Activated T-helper 1 cell treated with anti-CD3 and anti-CD28 coated beads, Interleukin-12 subunit alpha, Interleukin-12 subunit beta, Interleukin-2, Interleukin-4 antibody, amounts not matched to agents 30 ng/mL and 10 ng/mL and 1 ng/mL, durations not matched to agents 14 hours and 24 hours and 36 hours (primary cell): ENCODE data around the gene SLC19A1. TPM values are rescaled to one million over a fixed set of nuclear protein-coding genes. Genes with fewer than 3 reads are reported as not detected.

Experiments
- DNase-seq: peaks from one replicate; pipeline ENCODE4 v3.0.0; 2021; ENCODE audit warnings: low spot score
- H3K27ac Mint-ChIP-seq: one replicate; pipeline ENCODE4 v1.8.0; 2021; ENCODE audit warnings: mild to moderate bottlenecking, mixed read lengths
- H3K27me3 Mint-ChIP-seq: one replicate; pipeline ENCODE4 v1.8.0; 2022; ENCODE audit warnings: mild to moderate bottlenecking, moderate library complexity, mixed read lengths; ENCODE audit not compliant: insufficient read depth
- H3K36me3 Mint-ChIP-seq: one replicate; pipeline ENCODE4 v1.8.0; 2021; ENCODE audit warnings: low read depth, mixed read lengths
- H3K4me1 Mint-ChIP-seq: one replicate; pipeline ENCODE4 v1.8.0; 2021; ENCODE audit warnings: low read depth, mixed read lengths
- H3K4me3 Mint-ChIP-seq: one replicate; pipeline ENCODE4 v1.8.0; 2021; ENCODE audit warnings: mild to moderate bottlenecking, moderate library complexity, mixed read lengths
- H3K9me3 Mint-ChIP-seq: one replicate; pipeline ENCODE4 v1.8.0; 2021; ENCODE audit warnings: mixed read lengths
- intact Hi-C: fragments of 100-400 bp; cut with micrococcal nuclease; formaldehyde crosslinking; loops from one replicate; pipeline ENCODE4 v1.15.1; 2024
- total RNA-seq: library from RNA; stranded (reverse); gene quantifications from 2 replicates; pipeline ENCODE4 v1.2.3, GENCODE V29; 2022

The SLC19A1 gene
- total RNA-seq, 1 donor from 2014 or later = 105 TPM

DNA sequence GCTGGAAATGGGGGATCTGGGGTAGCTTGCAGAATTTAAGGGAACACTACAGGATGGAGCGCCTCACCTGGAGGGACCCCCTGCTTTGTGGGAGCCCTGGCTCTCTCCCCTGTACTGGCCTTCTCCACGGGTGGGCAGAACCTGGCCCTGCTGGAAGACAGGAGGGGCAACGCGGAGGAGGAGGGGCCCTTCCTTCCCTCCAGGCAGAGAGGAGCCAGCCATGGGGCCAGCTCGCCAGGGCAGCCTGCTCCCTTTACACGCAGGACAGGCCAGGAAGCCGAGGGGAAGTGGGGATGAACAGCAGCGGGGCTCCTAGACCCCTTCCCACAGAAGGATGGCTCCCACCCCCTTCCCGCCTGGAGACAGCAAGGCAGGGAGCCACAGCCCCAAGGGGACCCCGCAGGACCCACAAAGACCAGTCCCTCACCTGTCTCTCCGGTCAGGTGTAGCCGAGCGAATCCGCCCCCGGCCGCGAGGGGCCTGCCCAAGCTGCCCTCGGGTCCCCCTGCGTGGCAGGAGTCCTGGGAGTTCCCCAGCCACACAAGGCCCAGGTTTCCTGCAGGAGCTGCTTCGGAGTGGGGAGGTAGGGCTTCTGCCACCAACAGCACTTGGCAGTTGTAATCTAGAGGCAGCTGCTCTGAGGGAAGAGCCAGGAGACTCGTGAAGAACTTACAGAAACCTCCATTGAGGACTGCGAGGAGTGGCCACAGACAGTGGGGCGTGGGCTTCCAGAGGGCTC lies 1.6 kb upstream of the SLC19A1 start:
- Mint-ChIP-seq H3K27me3 (no peaks in the 10 kb centered on the region), H3K4me3 (peak overlapping the region; percentile 71), H3K9me3 (no peaks in the 10 kb centered on the region), H3K27ac (peak overlapping the region; percentile 71), H3K36me3 (peaks cover 9% of the 10 kb centered on the region), H3K4me1 (peaks cover 15% of the 10 kb centered on the region)
- intact Hi-C loops = no loop called here
- DNase-seq = no peak

DNA sequence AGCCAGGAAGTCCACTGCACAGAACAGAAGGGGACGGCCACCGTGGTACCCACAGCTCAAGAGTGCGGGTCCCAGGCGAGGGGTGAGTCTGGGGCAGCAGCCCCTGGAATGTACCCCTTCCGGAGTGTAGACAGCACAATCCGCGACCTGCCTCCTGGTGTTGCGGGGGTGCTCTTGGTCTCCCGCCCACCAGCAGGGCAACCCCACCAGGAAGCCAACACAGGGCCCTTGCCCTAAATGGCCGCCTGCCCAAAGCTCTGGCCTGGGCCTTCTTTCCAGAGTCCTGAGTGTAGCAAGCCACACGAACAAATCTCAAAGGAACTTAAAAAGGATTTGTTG lies 1.1 kb upstream of the SLC19A1 start:
- Mint-ChIP-seq H3K27ac (peak overlapping the region; percentile 71), H3K4me1 (peaks cover 14% of the 10 kb centered on the region), H3K4me3 (peak overlapping the region; percentile 71), H3K36me3 (peaks cover 9% of the 10 kb centered on the region), H3K9me3 (no peaks in the 10 kb centered on the region), H3K27me3 (no peaks in the 10 kb centered on the region)
- intact Hi-C loops = no loop called here
- no peak for DNase-seq

- peaks cover 14% of the 10 kb centered on the region for H3K4me1 Mint-ChIP-seq
- H3K36me3 Mint-ChIP-seq = peaks cover 9% of the 10 kb centered on the region
- H3K4me3 Mint-ChIP-seq = peak overlapping the region; percentile 22
- intact Hi-C loops = loop anchor here (1.0 kb wide), 1 partner anchor 7 kb away; no protein-coding TSS in a partner anchor
- DNase-seq = no peak
- no peaks in the 10 kb centered on the region for H3K9me3 Mint-ChIP-seq
- no peaks in the 10 kb centered on the region for H3K27me3 Mint-ChIP-seq
- no peak overlapping the region for H3K27ac Mint-ChIP-seq
These were observed 579 bp upstream of the SLC19A1 start for GRCh38 chr21:45542667-45543370.

DNA sequence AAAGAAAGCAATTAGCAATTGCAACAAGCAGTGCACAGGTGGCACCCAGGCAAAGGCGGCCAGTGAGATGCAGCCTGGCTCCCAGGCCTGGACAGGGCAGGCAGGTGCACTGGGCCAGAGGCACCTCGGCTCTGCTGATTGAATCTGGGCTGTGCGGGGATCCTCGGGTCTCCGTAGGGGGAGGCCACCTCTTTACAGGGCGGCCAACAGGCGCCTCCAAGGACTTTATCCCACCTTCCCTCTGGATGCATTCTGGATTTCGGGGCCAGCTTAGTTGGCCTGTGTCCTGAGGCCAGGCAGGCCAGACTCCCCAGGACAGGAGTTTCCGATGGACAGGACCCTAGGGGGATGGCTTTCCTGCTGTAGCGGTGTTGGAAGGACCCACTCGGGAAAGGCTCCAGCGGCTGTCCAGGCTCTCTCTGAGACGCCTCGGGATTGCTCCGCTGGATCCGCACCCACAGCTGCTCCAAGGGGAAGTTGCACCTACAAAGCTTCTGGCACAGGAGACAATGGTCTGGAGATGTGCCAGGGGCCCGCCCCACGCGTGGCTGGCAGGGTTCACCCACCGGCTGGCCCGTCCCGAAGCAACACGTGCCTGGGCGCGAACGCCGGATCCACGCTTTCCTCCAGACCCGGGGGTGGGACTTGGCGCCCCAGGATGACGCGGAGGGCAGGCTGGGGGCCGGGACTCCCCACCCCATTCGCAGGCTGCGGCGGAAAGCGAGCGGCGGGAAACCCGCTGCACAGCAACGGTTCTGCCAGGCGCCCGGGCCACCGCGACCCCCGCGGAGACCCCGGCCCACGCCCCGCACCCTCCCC lies 810 bp downstream of the SLC19A1 start:
- H3K9me3 Mint-ChIP-seq = no peaks in the 10 kb centered on the region
- peaks cover 14% of the 10 kb centered on the region for H3K4me1 Mint-ChIP-seq
- H3K4me3 Mint-ChIP-seq = peak overlapping the region; percentile 89
- intact Hi-C loops = loop anchor here (1.0 to 2.0 kb wide), 4 partner anchors 9 to 278 kb away; no protein-coding TSS in a partner anchor
- H3K36me3 Mint-ChIP-seq = peaks cover 11% of the 10 kb centered on the region
- DNase-seq = peak; percentile 77
- peak overlapping the region; percentile 86 for H3K27ac Mint-ChIP-seq
- no peaks in the 10 kb centered on the region for H3K27me3 Mint-ChIP-seq

DNA sequence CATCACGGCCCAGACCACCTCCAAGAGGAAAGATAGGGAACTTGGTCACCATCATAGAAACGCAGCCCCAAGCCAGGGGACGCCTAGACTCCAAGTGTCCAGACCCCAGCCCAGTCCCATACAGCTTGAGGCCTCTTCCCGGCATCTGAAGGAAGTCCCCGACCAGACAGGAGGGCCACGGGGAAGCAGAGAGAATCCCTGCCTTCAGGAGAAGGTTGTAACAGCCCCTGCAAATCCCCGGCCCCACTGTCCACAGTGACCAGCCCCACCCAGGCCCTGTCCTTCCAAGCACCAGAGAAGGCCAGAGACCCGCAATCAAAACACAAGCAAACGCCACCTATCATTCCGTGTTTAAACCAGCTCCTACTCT lies 1.7 kb downstream of the SLC19A1 start:
- peak overlapping the region; percentile 86 for H3K27ac Mint-ChIP-seq
- H3K9me3 Mint-ChIP-seq = no peaks in the 10 kb centered on the region
- no peak for DNase-seq
- intact Hi-C loops = loop anchor here (2.0 kb wide), 1 partner anchor 62 kb away; no protein-coding TSS in a partner anchor
- peaks cover 14% of the 10 kb centered on the region for H3K36me3 Mint-ChIP-seq
- H3K27me3 Mint-ChIP-seq = no peaks in the 10 kb centered on the region
- H3K4me3 Mint-ChIP-seq = peak overlapping the region; percentile 89
- peaks cover 14% of the 10 kb centered on the region for H3K4me1 Mint-ChIP-seq

DNA sequence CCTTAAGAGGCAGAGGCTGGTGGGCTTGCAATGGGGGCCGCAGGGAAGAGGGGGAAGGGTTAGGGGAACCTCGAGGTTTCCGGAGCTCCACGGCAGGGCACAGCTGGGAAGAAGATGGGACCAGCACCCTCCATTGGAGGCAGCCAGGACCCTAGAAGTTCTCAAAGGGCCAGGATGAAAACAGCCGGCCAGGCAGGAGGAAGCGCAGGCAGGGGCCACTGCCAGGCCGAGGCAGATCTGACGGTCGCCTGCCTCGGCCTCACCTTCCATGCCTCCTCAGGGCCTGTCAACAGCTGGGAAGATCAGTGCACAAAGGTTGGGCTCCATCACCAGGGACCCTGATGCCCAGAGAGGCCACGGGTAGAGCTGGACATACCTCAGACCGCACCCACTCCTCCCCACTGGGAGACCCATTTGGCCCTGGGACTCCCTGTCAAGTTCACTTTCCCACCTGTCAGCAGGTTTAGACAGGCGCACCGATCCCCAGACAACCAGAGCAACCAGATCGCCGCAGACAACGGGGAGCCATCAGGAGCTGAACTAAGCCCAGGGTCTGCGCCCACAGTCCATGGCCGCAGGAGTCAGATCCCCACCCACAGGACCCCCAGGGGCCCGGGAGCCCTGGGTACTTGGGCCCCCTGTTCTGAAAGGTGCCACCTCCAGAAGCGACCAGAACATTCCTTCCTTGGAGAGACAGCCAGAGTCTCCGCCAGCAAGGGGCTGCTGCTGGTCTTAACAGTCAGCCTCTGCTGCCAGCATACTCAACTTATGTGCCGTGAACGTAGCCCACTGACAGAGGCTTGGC lies 2.2 kb downstream of the SLC19A1 start:
- peaks cover 14% of the 10 kb centered on the region for H3K4me1 Mint-ChIP-seq
- no peak for DNase-seq
- H3K27me3 Mint-ChIP-seq = no peaks in the 10 kb centered on the region
- no peaks in the 10 kb centered on the region for H3K9me3 Mint-ChIP-seq
- intact Hi-C loops = loop anchor here (2.0 kb wide), 1 partner anchor 61 kb away; no protein-coding TSS in a partner anchor
- H3K36me3 Mint-ChIP-seq = peaks cover 14% of the 10 kb centered on the region
- peak overlapping the region; percentile 89 for H3K4me3 Mint-ChIP-seq
- H3K27ac Mint-ChIP-seq = peak overlapping the region; percentile 86

DNA sequence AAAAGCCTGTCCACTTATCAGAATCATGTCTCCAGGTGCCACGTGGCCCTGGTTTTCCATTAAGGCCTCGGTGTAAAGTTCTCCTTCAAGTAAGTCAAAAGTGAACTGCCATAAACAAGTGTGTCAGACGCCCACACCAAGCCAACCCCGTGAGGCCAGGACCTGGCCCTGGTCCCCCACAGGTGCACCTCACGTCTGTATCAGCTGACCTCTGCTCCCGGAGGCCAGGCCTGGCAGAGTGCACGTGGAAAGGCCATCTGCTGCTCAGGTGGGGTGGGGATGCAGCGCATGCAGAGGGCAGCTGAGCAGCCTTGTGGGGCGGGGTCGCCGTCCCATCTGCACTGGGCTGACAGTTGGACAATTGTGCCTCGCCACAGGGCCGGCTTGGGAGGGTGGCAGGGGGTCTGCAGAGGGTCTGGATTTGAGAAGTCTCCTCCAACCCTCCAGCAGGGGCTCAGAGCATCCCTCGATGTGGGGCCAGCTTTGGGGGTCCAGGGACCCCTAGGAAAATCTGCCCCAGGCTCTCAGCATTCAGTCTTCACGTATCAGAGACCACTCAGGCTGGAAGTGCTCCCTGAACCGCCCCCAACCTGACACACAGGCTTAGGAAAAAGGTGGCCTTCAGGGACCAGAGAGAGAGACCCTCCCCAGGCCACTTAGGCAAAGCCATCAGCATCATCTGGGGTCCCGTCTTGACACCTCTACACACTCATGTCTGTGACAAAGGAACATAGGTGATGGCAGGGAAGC lies 3.0 kb downstream of the SLC19A1 start:
- no peaks in the 10 kb centered on the region for H3K9me3 Mint-ChIP-seq
- peak overlapping the region; percentile 89 for H3K4me3 Mint-ChIP-seq
- H3K27me3 Mint-ChIP-seq = no peaks in the 10 kb centered on the region
- DNase-seq = no peak
- H3K36me3 Mint-ChIP-seq = peaks cover 14% of the 10 kb centered on the region
- peaks cover 14% of the 10 kb centered on the region for H3K4me1 Mint-ChIP-seq
- intact Hi-C loops = no loop called here
- peak overlapping the region; percentile 44 for H3K27ac Mint-ChIP-seq

- Mint-ChIP-seq H3K36me3 (peaks cover 14% of the 10 kb centered on the region), H3K9me3 (no peaks in the 10 kb centered on the region), H3K27me3 (no peaks in the 10 kb centered on the region), H3K27ac (no peak overlapping the region), H3K4me1 (peaks cover 14% of the 10 kb centered on the region), H3K4me3 (no peak overlapping the region)
- intact Hi-C loops = no loop called here
- no peak for DNase-seq
These were observed 3.7 kb downstream of the SLC19A1 start for GRCh38 chr21:45538381-45539045.

- H3K27ac Mint-ChIP-seq = no peak overlapping the region
- intact Hi-C loops = no loop called here
- no peak for DNase-seq
- no peaks in the 10 kb centered on the region for H3K27me3 Mint-ChIP-seq
- H3K4me3 Mint-ChIP-seq = no peak overlapping the region
- H3K4me1 Mint-ChIP-seq = peaks cover 18% of the 10 kb centered on the region
- H3K9me3 Mint-ChIP-seq = no peaks in the 10 kb centered on the region
- H3K36me3 Mint-ChIP-seq = peaks cover 14% of the 10 kb centered on the region
These were observed 4.4 kb downstream of the SLC19A1 start for GRCh38 chr21:45537746-45538291.

- Mint-ChIP-seq H3K9me3 (no peaks in the 10 kb centered on the region), H3K27ac (no peak overlapping the region), H3K27me3 (no peaks in the 10 kb centered on the region), H3K4me3 (no peak overlapping the region), H3K4me1 (peaks cover 23% of the 10 kb centered on the region), H3K36me3 (peaks cover 14% of the 10 kb centered on the region)
- DNase-seq = no peak
- intact Hi-C loops = no loop called here
These were observed 5.0 kb downstream of the SLC19A1 start for GRCh38 chr21:45537111-45537745.
